Measurements from ENCODE around the gene SLF2.

Gene SLF2

GRCh38 chr10:100982916-100983830, 70.4 kb downstream of the SLF2 start:
- no peak for DNase-seq

GRCh38 chr10:100983868-100984671, 71.3 kb downstream of the SLF2 start:
- DNase-seq: no peak

- DNase-seq: no peak
These were observed 72.0 kb downstream of the SLF2 start for GRCh38 chr10:100984672-100985177.

- DNase-seq: no peak
These were observed 72.6 kb downstream of the SLF2 start for GRCh38 chr10:100985336-100985735.

- no peak for DNase-seq
These were observed 73.8 kb downstream of the SLF2 start for GRCh38 chr10:100986623-100986951.

GRCh38 chr10:100986952-100987684, 74.4 kb downstream of the SLF2 start, which contains the start of the genes MRPL43 and TWNK:
MRPL43 (minus strand) TSS chr10:100987497; CDS start chr10:100987443, 54 bp downstream.
TWNK (plus strand) TSS chr10:100987543; CDS start chr10:100988211, 668 bp downstream.
- DNase-seq: peak; percentile 7

GRCh38 chr10:100987685-100988049, 74.9 kb downstream of the SLF2 start:
- no peak for DNase-seq

GRCh38 chr10:100988166-100988565, 75.4 kb downstream of the SLF2 start:
- no peak for DNase-seq

GRCh38 chr10:100989088-100989487, 76.3 kb downstream of the SLF2 start:
- no peak for DNase-seq

- no peak for DNase-seq
These were observed 81.4 kb downstream of the SLF2 start for GRCh38 chr10:100993986-100994708.

GRCh38 chr10:100995181-100995580, 82.4 kb downstream of the SLF2 start:
- DNase-seq: no peak

- DNase-seq: no peak
These were observed 84.1 kb downstream of the SLF2 start for GRCh38 chr10:100996678-100997359.

GRCh38 chr10:100997360-100998182, 84.8 kb downstream of the SLF2 start:
- peak; percentile 32 for DNase-seq

GRCh38 chr10:100998183-100998990, 85.6 kb downstream of the SLF2 start:
- DNase-seq: peak; percentile 54

- peak; percentile 9 for DNase-seq
These were observed 86.4 kb downstream of the SLF2 start for GRCh38 chr10:100998991-100999741.

GRCh38 chr10:100999742-101000126, 87.0 kb downstream of the SLF2 start, which contains the start of gene LZTS2:
LZTS2 (plus strand) TSS chr10:100999808; CDS start chr10:101002539, 2,731 bp downstream.
- no peak for DNase-seq

GRCh38 chr10:101000127-101000914, 87.6 kb downstream of the SLF2 start:
- no peak for DNase-seq

Measured in NCI-H2107 (cell line).